M059J (cell line): ENCODE data around the gene CEMIP2. TPM values are rescaled to one million over a fixed set of nuclear protein-coding genes. Genes with fewer than 3 reads are reported as not detected.

Experiments used
- DNase-seq: peaks from one replicate; pipeline ENCODE4 v3.0.0-alpha.2; 2012; ENCODE audit warnings: low read depth
- total RNA-seq: library from RNA; depleted of rRNA; stranded (reverse); fragments of >200 nt; shearing (Covaris generic); gene quantifications from 2 replicates; pipeline ENCODE4 v1.2.3, GENCODE V29; 2014

The CEMIP2 gene
- total RNA-seq, 1 experiment from 2014 or later: 42.3 TPM

GRCh38 chr9:71774920-71775319, 6.6 kb upstream of the CEMIP2 start:
- no peak for DNase-seq

- no peak for DNase-seq
Measured at GRCh38 chr9:71772726-71773125, 4.4 kb upstream of the CEMIP2 start.

- DNase-seq: no peak
Measured at GRCh38 chr9:71770170-71770569, 1.9 kb upstream of the CEMIP2 start.

- DNase-seq: peak; percentile 83
Measured at GRCh38 chr9:71769175-71770161, 1.2 kb upstream of the CEMIP2 start.

- peak; percentile 50 for DNase-seq
Measured at GRCh38 chr9:71767776-71768321, 464 bp downstream of the CEMIP2 start.

DNA sequence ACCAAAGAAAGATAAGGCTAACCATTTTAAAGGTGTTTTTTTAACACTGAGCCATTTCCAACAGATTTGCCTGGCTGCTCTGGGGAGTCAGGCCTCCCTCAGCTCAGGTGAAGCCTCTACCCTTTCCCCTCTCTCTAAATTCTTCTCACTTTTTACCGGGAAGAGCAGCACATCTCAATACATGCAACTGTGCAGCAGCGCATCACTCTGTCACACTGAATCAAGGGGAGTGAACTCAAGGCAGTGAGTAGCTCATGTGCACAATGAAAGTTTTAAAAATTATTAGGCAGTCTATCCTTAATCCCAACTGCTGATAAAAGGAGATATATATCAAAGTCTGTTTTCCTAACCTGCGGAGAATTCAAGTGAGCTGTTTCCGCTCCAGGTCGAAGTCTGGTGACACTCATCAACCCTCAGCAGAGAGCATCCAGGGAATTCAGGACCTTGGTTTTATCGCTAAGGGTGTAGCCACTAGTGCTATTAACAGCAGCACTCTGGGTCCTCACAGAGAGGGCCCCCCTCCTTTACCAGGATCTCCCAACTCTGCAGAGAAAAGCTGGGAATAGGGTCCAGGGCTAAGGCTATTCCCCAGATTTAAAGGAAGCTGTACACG, 1.0 kb downstream of the CEMIP2 start:
- DNase-seq: peak; percentile 44

- DNase-seq: no peak
Measured at GRCh38 chr9:71766663-71767062, 1.6 kb downstream of the CEMIP2 start.

DNA sequence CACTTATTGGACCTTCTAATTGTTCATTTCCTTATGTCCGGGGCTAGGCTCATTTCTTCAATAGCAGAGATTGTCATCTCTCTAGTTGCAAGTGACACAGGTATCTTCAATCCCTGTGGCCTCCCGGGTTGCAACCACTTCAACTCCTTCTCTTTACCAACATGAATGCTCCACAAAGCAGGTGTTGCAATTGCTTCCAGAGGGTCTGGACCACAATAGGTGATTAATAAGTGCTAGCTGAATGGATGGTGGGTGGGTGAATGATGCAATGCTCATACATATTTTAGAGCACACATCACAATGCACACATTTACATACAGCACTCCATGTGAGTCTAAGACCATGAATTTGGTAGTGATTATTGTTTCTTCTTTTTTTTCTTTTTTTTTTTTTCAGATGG, 2.6 kb downstream of the CEMIP2 start:
- no peak for DNase-seq

- DNase-seq: no peak
Measured at GRCh38 chr9:71764891-71765290, 3.4 kb downstream of the CEMIP2 start.

GRCh38 chr9:71764463-71764862, 3.9 kb downstream of the CEMIP2 start:
- no peak for DNase-seq

DNA sequence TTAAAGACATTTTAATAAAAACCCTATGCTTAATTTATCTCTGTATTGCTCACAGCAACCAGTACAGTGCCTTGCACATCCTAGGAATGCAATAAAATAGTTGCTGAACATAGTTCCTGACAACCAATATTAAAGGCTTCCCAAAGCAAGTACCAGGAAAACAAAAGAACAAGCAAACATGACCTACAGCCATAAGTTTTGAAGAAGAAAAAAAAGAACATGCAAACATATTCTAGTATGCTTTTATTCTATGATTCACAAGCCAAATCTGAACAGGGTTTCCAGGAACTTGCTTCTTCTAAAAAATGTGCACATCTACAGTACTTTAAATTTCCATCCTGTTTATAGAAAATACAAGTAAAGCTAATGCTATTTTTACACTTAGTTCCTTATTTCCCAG, 4.5 kb downstream of the CEMIP2 start:
- DNase-seq: peak; percentile 57

GRCh38 chr9:71762900-71763653, 5.2 kb downstream of the CEMIP2 start:
- DNase-seq: peak; percentile 78

GRCh38 chr9:71761938-71762353, 6.4 kb downstream of the CEMIP2 start:
- no peak for DNase-seq

- DNase-seq: no peak
Measured at GRCh38 chr9:71760901-71761300, 7.4 kb downstream of the CEMIP2 start.

DNA sequence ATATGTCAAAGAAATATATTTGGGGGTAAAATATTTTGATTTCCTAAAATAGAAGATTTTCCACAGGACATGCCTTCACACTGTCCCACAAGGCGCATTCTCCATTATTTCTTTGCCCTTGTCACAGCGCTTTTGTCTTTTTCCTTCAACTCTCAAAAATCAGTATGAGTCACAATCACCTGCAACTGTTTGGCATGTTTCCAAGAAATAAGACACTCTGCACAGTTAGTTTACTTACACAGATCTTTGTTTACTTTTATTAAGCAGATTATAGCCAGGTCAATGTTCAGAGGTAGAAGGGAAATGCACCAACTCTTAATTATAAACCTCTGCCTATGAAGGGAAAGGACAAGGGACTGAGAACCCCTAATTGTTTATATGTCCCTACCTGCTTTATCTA, 9.5 kb downstream of the CEMIP2 start:
- peak; percentile 80 for DNase-seq

DNA sequence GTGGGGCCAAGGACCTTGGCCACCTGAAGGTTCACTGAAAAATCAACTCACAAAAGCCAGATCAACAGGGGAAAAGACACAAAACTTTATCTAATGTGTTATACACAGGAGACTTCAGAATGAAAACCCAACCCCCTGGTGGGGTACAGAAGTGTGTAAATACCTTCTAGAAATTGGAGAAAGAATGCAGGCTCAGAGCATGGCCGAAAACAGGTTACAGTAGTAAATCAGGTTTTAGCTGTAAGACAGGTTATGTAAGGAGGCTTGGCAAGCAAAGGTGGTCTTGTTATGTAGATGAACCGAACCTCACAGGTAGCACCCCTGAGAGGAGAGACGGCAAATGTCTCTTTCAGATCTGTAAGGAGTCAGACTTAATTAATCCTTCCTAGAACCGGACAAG, 10.0 kb downstream of the CEMIP2 start:
- DNase-seq: no peak

- DNase-seq: no peak
Measured at GRCh38 chr9:71756753-71757152, 11.6 kb downstream of the CEMIP2 start.

GRCh38 chr9:71755869-71756268, 12.4 kb downstream of the CEMIP2 start:
- DNase-seq: no peak

DNA sequence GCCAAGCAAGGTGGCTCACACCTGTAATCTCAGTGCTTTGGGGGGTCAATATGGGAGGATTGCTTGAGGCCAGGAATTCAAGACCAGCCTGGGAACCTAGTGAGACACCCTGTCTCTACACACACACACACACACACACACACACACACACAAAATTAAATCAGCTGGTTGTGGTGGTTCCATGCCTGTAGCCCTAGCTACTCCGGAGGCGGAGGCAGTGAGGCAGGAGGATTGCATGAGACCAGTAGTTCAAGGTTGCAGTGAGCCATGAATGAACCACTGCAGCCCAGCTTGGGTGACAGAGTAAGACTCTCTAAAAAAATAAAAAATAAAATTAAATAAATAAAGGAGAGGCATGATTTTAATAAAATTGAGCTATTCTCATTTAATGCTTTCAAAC, 13.1 kb downstream of the CEMIP2 start:
- no peak for DNase-seq

GRCh38 chr9:71754151-71754550, 14.2 kb downstream of the CEMIP2 start:
- no peak for DNase-seq

- no peak for DNase-seq
Measured at GRCh38 chr9:71752928-71753327, 15.4 kb downstream of the CEMIP2 start.

DNA sequence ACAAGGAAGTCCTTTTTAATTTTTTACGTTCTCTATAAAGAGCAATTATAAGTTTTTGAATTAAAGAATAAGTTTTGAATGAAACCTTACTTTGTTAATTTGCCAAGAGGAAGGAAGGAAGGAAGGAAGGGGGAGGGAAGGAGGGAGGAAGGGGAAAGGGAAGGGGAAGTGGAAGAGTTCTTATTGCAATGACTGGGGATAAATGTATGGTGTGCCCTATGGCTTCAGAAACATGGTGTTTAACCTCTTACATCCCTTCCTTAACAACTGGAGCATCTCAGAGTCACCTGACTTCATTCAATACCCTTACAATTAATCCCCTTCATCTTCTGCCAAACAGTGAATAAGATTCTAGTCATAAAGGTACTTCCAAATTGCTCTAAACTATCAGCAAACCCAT, 16.0 kb downstream of the CEMIP2 start:
- no peak for DNase-seq
